GM19035 (cell line): Measurements from ENCODE around the gene POLA2.
"Not testable (repeated sequence)": the region's sequence is repeated elsewhere in the genome, so short reads cannot be mapped to it uniquely, and the experiment has no call there.

Experiments used
- ATAC-seq: cut with Tn5 transposase; IDR thresholded peaks from one replicate; pipeline ENCODE4 v1.9.1; 2021; ENCODE audit not compliant: unreplicated experiment

The POLA2 gene

DNA sequence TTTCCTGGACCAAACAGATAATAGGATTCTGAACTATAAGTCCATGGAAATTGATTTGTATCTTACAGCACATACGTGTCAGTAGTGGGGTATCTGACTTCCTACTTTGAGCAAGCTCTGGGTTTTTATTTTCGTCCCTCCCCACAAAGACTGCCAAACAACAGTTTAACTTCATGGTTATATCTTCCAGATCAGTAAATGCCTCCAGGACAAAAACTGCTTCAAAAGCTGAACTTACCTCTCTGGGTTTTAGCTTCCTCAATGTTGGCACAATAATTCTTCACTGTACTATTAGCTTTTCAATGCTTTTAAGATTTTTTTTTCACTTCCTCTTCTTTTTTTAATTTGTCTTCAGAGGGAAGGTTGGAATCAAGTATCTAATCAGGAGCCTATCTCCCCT lies 67.7 kb downstream of the POLA2 start:
- no peak for ATAC-seq

- no peak for ATAC-seq
Observed at GRCh38 chr11:65329944-65330403, 68.2 kb downstream of the POLA2 start.

DNA sequence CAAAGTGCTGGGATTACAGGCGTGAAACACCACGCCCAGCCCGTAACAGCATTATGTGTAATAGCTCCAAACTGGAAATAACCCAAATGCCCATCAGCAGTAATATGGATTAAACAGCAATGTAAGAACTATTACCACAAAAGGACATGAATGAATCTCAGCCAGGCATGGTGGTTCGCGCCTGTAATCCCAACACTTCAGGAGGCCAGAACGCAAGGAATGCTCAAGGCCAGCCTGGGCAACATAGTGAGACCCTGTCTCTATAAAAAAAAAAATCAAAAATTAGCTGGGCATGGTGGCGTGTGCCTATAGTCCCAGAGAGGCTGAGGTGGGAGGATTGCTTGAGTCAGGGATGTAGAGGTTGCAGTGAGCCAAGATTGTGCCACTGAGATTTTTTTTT lies 68.8 kb downstream of the POLA2 start:
- no peak for ATAC-seq

DNA sequence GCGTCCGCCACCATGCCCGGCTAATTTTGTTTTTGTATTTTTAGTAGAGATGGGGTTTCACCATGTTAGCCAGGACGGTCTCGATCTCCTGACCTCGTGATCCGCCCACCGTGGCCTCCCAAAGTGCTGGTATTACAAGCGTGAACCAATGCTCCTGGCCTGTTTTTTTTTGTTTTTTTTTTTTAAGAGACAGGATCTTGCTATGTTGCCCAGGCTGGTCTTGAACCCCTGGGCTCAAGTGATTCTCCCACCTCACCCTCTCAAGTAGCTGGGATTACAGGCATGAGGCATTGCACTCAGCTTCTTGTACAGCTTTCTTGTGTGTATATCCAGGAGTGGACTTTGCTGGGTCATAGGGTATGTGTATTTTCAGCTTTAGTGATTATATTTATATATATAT lies 70.8 kb downstream of the POLA2 start:
- ATAC-seq: not testable (repeated sequence)

- no peak for ATAC-seq
Observed at GRCh38 chr11:65334696-65335295, 73.0 kb downstream of the POLA2 start.

GRCh38 chr11:65338676-65339075 lies 76.9 kb downstream of the POLA2 start:
- no peak for ATAC-seq

DNA sequence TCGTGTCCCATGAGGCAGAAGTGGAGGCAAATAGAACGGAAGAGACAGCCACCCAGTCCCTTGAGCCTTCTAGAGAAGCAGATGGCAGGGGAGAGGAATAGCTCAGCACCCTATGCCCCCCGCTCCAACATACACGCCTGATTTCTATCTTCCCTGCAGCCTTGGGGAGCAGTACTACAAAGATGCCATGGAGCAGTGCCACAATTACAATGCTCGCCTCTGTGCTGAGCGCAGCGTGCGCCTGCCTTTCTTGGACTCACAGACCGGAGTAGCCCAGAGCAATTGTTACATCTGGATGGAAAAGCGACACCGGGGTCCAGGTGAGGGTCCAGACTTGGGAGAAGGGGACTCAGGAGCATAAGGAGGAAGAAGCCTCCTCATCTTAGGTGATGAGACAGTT lies 78.5 kb downstream of the POLA2 start:
- ATAC-seq: no peak

GRCh38 chr11:65341856-65342255 lies 80.1 kb downstream of the POLA2 start:
- ATAC-seq: no peak
